GM12872 (cell line): ENCODE data around the gene HEMK1.

Experiments
- CTCF ChIP-seq: IDR thresholded peaks from 3 replicates; pipeline ENCODE4 v1.5.1; 2011; ENCODE audit warnings: low read depth, mild to moderate bottlenecking, low read length, moderate library complexity; ENCODE audit not compliant: insufficient read depth

HEMK1 gene

DNA sequence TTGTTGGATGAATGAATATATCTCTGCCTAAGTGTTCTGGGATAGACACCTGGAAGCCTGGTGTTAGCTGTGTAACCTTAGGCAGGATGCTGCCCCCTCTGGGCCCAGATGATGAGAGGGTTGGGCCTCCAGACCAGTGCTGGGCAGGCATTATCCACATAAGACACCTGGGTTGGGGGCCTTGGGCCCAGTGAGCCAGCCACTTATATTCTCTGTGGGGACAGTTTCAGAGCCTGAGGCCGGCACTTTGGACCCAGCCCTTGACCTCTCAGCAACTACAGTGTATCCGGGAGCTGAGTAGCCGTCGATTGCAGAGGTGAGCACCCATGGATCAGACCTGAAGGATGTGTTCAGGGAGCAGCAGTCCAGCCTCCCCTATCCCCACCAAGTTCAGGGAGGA, 2.2 kb downstream of the HEMK1 start:
- no peak for TF ChIP-seq CTCF

GRCh38 chr3:50572158-50572557, 2.8 kb downstream of the HEMK1 start:
- TF ChIP-seq CTCF: peak; percentile 97

DNA sequence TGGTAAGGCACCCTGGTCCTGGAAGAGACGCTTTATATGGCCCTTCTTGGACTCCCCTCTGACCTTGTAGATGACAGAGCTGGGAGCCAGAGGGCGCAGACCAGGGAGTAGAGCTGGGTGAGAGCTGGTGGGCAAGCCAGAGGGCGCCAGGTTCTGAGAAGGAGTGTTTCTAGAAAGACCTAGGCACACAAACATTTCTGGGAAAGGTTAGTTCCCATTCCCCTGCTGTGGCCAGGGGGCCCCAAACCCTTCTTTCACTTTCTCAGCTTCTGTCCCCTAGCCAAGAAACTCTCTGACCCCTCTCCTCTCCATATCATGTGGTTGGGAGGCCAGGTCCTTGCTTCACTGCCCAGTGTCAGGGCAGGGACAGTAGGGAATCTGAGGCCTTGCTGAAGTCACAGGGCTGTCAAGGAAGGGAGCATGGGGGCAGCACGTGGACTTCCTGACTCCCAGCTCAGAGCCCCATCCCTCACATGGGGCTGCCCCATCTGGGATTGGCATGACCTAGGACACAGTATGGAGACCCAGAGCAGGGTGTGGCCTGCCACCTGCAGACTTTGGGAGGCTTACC, 3.6 kb downstream of the HEMK1 start:
- TF ChIP-seq CTCF: no peak

DNA sequence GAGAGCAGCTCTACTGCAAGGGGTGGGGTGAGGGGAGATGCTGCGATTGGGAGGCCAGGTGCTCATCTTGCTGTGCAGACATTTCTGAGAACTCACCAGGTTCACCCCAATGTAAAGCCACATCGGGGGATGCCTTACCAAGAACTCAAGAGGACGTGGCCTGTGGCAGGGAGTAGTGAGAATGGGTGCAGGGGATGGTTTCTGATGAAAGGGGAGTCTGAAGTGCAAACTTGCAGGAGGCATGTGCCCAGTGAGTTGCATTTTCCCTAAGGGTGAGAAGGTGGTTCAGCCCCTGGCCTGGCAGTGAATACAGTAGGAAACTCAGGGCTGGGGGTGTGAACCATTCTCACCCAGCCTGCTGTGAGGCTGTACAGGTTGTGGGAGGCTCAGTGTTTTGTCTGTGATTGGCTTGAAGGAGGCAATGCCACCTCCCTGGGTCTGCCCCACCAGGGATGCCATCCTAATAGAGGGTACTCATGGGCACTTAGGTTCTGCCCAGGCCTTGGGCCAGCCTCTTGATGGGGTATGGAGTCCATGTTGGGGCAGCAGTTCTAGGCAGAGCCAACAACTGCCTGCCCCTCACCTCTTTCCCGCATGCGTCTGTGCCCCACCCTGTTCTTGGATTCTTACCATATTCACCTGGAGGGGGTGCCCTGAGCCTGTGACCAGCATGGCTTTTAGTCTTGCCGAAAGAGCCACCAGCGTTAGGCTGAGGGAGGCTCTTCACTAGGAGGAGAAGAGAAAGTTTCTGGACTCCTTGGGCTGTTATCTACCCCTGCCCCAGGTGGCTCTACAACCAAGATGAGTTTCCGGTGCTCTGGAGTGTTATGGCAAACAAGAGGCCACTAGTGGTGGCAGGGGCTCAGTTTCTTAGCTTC, 4.5 kb downstream of the HEMK1 start:
- no peak for TF ChIP-seq CTCF

- TF ChIP-seq CTCF: no peak
These were observed 5.1 kb downstream of the HEMK1 start for GRCh38 chr3:50574444-50574831.

GRCh38 chr3:50575372-50575771, 6.0 kb downstream of the HEMK1 start:
- no peak for TF ChIP-seq CTCF

DNA sequence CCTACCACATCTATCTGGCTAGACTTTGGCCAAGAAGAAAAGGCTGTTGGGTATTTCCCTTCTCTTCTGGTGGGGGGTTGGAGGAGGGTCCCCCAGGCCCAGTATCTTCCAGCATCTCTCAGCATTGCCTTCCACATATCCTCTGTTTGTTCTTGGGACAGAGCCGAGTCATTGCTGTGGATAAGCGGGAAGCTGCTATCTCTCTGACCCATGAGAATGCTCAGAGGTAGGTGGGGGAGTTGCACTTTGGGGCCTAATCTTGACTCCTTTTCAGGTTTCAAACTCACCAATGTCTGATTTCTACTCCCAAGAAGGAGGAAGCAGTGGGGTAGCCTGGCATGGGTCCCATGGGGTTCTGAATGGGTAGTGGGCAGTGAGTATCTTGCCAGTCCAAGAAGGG, 8.0 kb downstream of the HEMK1 start:
- TF ChIP-seq CTCF: no peak
